Raji (cell line): Measurements from ENCODE around the gene CACNB4.

Source experiments
- POLR2A ChIP-seq: IDR thresholded peaks from 2 replicates; pipeline ENCODE4 v1.6.1; 2011; ENCODE audit warnings: low read depth, low read length, control low read depth; ENCODE audit not compliant: insufficient read depth

Gene CACNB4

GRCh38 chr2:151952691-151953456, 146.0 kb downstream of the CACNB4 start:
- TF ChIP-seq POLR2A, result no peak

GRCh38 chr2:151947813-151948165, 151.1 kb downstream of the CACNB4 start:
- no peak for TF ChIP-seq POLR2A

- TF ChIP-seq POLR2A, result no peak
These were observed 151.7 kb downstream of the CACNB4 start for GRCh38 chr2:151946899-151947812.

GRCh38 chr2:151946250-151946884, 152.5 kb downstream of the CACNB4 start:
- no peak for TF ChIP-seq POLR2A

GRCh38 chr2:151945602-151946001, 153.2 kb downstream of the CACNB4 start:
- no peak for TF ChIP-seq POLR2A

GRCh38 chr2:151945186-151945585, 153.7 kb downstream of the CACNB4 start:
- no peak for TF ChIP-seq POLR2A

GRCh38 chr2:151943461-151943860, 155.4 kb downstream of the CACNB4 start:
- TF ChIP-seq POLR2A, result no peak

GRCh38 chr2:151937966-151938365, 160.9 kb downstream of the CACNB4 start:
- no peak for TF ChIP-seq POLR2A

GRCh38 chr2:151936626-151937025, 162.2 kb downstream of the CACNB4 start:
- no peak for TF ChIP-seq POLR2A

GRCh38 chr2:151933266-151933804, 165.5 kb downstream of the CACNB4 start:
- no peak for TF ChIP-seq POLR2A

GRCh38 chr2:151931756-151932155, 167.1 kb downstream of the CACNB4 start:
- TF ChIP-seq POLR2A, result no peak

GRCh38 chr2:151931030-151931611, 167.7 kb downstream of the CACNB4 start:
- TF ChIP-seq POLR2A, result no peak

- no peak for TF ChIP-seq POLR2A
These were observed 168.8 kb downstream of the CACNB4 start for GRCh38 chr2:151930042-151930441.

GRCh38 chr2:151928380-151928779, 170.5 kb downstream of the CACNB4 start:
- TF ChIP-seq POLR2A, result no peak

- no peak for TF ChIP-seq POLR2A
These were observed 171.2 kb downstream of the CACNB4 start for GRCh38 chr2:151927501-151928221.
